Fibroblast of skin of left quadriceps (primary cell): ENCODE results near the gene FOXE1.

Source experiments
- DNase-seq, 2 experiments: peaks; one replicate each; pipeline ENCODE4 v3.0.0-alpha.2; 2013; ENCODE audit warnings: low read depth in 2 of 2

Gene FOXE1

GRCh38 chr9:97853056-97853843, at the start of gene FOXE1:
FOXE1 (plus strand) TSS chr9:97853226; CDS start chr9:97853915, 689 bp downstream.
- no peak for DNase-seq

GRCh38 chr9:97804059-97804365, 49.0 kb upstream of the FOXE1 start:
- no peak for DNase-seq

GRCh38 chr9:97806721-97807120, 46.3 kb upstream of the FOXE1 start:
- DNase-seq: no peak

GRCh38 chr9:97807681-97808080, 45.3 kb upstream of the FOXE1 start:
- DNase-seq: no peak

- no peak for DNase-seq
Observed at GRCh38 chr9:97808415-97808814, 44.6 kb upstream of the FOXE1 start.

- DNase-seq: no peak
Observed at GRCh38 chr9:97808972-97809371, 44.1 kb upstream of the FOXE1 start.

- no peak for DNase-seq
Observed at GRCh38 chr9:97809666-97810344, 43.2 kb upstream of the FOXE1 start.

- peak in 1 of 2 experiments; percentile 14 for DNase-seq
Observed at GRCh38 chr9:97811533-97812246, 41.3 kb upstream of the FOXE1 start.

- DNase-seq: no peak
Observed at GRCh38 chr9:97812247-97812543, 40.8 kb upstream of the FOXE1 start.

- no peak for DNase-seq
Observed at GRCh38 chr9:97813072-97813471, 40.0 kb upstream of the FOXE1 start.

GRCh38 chr9:97819735-97820134, 33.3 kb upstream of the FOXE1 start:
- no peak for DNase-seq

GRCh38 chr9:97820373-97820772, 32.7 kb upstream of the FOXE1 start:
- no peak for DNase-seq

GRCh38 chr9:97830884-97831829, 21.9 kb upstream of the FOXE1 start:
- DNase-seq: no peak

GRCh38 chr9:97831843-97832636, 21.0 kb upstream of the FOXE1 start:
- DNase-seq: no peak

GRCh38 chr9:97840521-97840920, 12.5 kb upstream of the FOXE1 start:
- DNase-seq: no peak

- no peak for DNase-seq
Observed at GRCh38 chr9:97842960-97843359, 10.1 kb upstream of the FOXE1 start.

- DNase-seq: no peak
Observed at GRCh38 chr9:97845130-97845529, 7.9 kb upstream of the FOXE1 start.

GRCh38 chr9:97845763-97846162, 7.3 kb upstream of the FOXE1 start:
- DNase-seq: no peak

GRCh38 chr9:97846347-97846746, 6.7 kb upstream of the FOXE1 start:
- no peak for DNase-seq

- DNase-seq: no peak
Observed at GRCh38 chr9:97847474-97848214, 5.4 kb upstream of the FOXE1 start.

- DNase-seq: no peak
Observed at GRCh38 chr9:97848215-97848479, 4.9 kb upstream of the FOXE1 start.
